ENCODE measurements around the gene RO60.

The RO60 gene

DNA sequence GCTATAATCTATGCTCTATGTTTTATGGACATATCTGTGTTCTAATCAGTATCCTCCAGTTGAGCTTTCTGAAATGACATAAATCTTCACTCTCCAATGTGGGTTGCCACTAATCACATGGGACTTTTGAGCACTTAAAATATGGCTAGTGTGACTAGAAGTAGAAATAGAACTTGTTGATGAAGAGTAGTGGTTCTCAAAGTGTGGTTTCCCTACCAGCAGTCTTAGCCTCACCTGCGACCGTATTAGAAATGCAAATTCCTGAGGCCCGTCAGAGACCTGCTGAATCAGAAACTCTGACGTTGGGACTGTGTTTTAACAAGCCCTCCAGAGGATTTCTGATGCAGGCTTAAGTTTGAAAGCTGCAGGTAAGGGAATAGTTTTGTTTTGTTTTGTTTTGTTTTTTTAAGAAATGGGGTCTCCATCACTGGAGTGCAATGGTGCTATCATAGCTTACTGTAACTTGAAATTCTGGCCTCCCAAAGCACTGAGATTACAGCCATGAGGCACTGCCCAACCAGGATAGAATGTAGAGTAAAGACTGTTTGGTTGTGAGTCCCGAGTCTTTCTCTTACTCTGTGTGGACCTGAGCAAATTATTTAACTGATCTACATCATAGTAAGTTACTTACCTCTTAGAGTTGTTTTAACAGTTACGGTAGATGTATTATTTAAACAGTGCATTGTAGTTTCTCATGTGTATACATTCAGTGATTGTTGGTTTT is 24.1 kb downstream of the RO60 start:
- H3K36me3 ChIP-seq (ENCODE audit: insufficient read depth, low read length) = peaks cover 74% of the 10 kb centered on the region
- no peak for ATAC-seq (ENCODE audit: insufficient read depth, low read depth)
- H3K9me3 ChIP-seq (ENCODE audit: insufficient read depth, low read length, severe bottlenecking) = no peaks in the 10 kb centered on the region

GRCh38 chr1:193085263-193085662 is 25.9 kb downstream of the RO60 start:
- H3K9ac ChIP-seq (ENCODE audit: low read depth, low read length) = no peak overlapping the region
- no peak for TF ChIP-seq EZH2 (IDR thresholded peaks at IDR 0.05; ENCODE audit: borderline replicate concordance, low read depth, low read length, severe bottlenecking)
- TF ChIP-seq, protein P1, sequence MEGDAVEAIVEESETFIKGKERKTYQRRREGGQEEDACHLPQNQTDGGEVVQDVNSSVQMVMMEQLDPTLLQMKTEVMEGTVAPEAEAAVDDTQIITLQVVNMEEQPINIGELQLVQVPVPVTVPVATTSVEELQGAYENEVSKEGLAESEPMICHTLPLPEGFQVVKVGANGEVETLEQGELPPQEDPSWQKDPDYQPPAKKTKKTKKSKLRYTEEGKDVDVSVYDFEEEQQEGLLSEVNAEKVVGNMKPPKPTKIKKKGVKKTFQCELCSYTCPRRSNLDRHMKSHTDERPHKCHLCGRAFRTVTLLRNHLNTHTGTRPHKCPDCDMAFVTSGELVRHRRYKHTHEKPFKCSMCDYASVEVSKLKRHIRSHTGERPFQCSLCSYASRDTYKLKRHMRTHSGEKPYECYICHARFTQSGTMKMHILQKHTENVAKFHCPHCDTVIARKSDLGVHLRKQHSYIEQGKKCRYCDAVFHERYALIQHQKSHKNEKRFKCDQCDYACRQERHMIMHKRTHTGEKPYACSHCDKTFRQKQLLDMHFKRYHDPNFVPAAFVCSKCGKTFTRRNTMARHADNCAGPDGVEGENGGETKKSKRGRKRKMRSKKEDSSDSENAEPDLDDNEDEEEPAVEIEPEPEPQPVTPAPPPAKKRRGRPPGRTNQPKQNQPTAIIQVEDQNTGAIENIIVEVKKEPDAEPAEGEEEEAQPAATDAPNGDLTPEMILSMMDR (IDR thresholded peaks at IDR 0.05; ENCODE audit: borderline replicate concordance, extremely low read depth, low read length, poor library complexity, severe bottlenecking) = no peak
- no peaks in the 10 kb centered on the region for H4K20me1 ChIP-seq (ENCODE audit: insufficient read depth, low read length)
- H3K79me2 ChIP-seq (ENCODE audit: insufficient read depth, low read length) = no peaks in the 10 kb centered on the region
- ATAC-seq (ENCODE audit: insufficient read depth, low read depth) (no peak), DNase-seq (no peak)
- no peak overlapping the region for H2AFZ ChIP-seq (ENCODE audit: low read depth, low read length)
- H3K4me3 ChIP-seq (ENCODE audit: low read depth in 1 of 2, low read length in 2 of 2) = no peak overlapping the region
- no peaks in the 10 kb centered on the region for H3K9me3 ChIP-seq (ENCODE audit: insufficient read depth, low read length, severe bottlenecking)
- H3K36me3 ChIP-seq (ENCODE audit: insufficient read depth, low read length) = peaks cover 60% of the 10 kb centered on the region
- H3K27ac ChIP-seq (ENCODE audit: low read length) = no peak overlapping the region
- no peak overlapping the region for H3K4me2 ChIP-seq (ENCODE audit: insufficient read depth, low read length)
- no peaks in the 10 kb centered on the region for H3K4me1 ChIP-seq (ENCODE audit: insufficient read depth, low read length)
- no peaks in the 10 kb centered on the region for H3K27me3 ChIP-seq (ENCODE audit: insufficient read depth, low read length, poor library complexity)

More for the DNA sequence above, 24.1 kb downstream of the RO60 start:
- DNase-seq = no peak
- no peak overlapping the region for H3K27ac ChIP-seq (ENCODE audit: low read length)
- no peak overlapping the region for H3K4me3 ChIP-seq (ENCODE audit: low read depth in 1 of 2, low read length in 2 of 2)
- no peaks in the 10 kb centered on the region for H4K20me1 ChIP-seq (ENCODE audit: insufficient read depth, low read length)
- no peak overlapping the region for H2AFZ ChIP-seq (ENCODE audit: low read depth, low read length)
- TF ChIP-seq EZH2 (IDR thresholded peaks at IDR 0.05; ENCODE audit: borderline replicate concordance, low read depth, low read length, severe bottlenecking) = no peak
- TF ChIP-seq, protein P1 (IDR thresholded peaks at IDR 0.05; ENCODE audit: borderline replicate concordance, extremely low read depth, low read length, poor library complexity, severe bottlenecking) = no peak
- H3K79me2 ChIP-seq (ENCODE audit: insufficient read depth, low read length) = no peaks in the 10 kb centered on the region
- H3K4me1 ChIP-seq (ENCODE audit: insufficient read depth, low read length) = no peaks in the 10 kb centered on the region
- no peaks in the 10 kb centered on the region for H3K27me3 ChIP-seq (ENCODE audit: insufficient read depth, low read length, poor library complexity)
- no peak overlapping the region for H3K9ac ChIP-seq (ENCODE audit: low read depth, low read length)
- no peak overlapping the region for H3K4me2 ChIP-seq (ENCODE audit: insufficient read depth, low read length)

DNA sequence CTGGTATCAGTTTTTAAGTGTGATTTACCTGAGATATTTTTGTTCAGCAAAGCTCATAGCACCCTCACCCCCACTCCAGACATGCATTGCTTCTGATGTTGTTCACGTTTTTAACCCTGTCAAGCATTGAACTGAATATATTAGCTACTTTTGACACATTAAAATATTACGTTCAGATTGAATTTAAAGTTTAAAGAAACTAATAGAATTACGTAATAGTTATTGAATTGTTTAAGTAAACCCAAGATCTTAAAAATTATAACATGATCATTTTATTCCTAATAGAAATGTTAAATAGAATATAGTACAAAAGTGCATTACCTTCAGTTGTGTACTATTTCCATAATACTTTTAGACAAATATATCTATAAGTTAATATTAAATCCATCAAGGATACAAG is 26.9 kb downstream of the RO60 start:
- Histone ChIP-seq H3K9ac (ENCODE audit: low read depth, low read length) (no peak overlapping the region), H3K79me2 (ENCODE audit: insufficient read depth, low read length) (no peaks in the 10 kb centered on the region), H3K9me3 (ENCODE audit: insufficient read depth, low read length, severe bottlenecking) (no peaks in the 10 kb centered on the region), H2AFZ (ENCODE audit: low read depth, low read length) (no peak overlapping the region), H3K4me1 (ENCODE audit: insufficient read depth, low read length) (no peaks in the 10 kb centered on the region), H3K4me2 (ENCODE audit: insufficient read depth, low read length) (no peak overlapping the region), H3K36me3 (ENCODE audit: insufficient read depth, low read length) (peaks cover 52% of the 10 kb centered on the region), H4K20me1 (ENCODE audit: insufficient read depth, low read length) (no peaks in the 10 kb centered on the region), H3K27me3 (ENCODE audit: insufficient read depth, low read length, poor library complexity) (no peaks in the 10 kb centered on the region), H3K4me3 (ENCODE audit: low read depth in 1 of 2, low read length in 2 of 2) (no peak overlapping the region), H3K27ac (ENCODE audit: low read length) (no peak overlapping the region)
- no peak for TF ChIP-seq EZH2 (IDR thresholded peaks at IDR 0.05; ENCODE audit: borderline replicate concordance, low read depth, low read length, severe bottlenecking)
- TF ChIP-seq, protein P1 (IDR thresholded peaks at IDR 0.05; ENCODE audit: borderline replicate concordance, extremely low read depth, low read length, poor library complexity, severe bottlenecking) = no peak
- DNase-seq (no peak), ATAC-seq (ENCODE audit: insufficient read depth, low read depth) (no peak)

Measured in DND-41 (cell line).